Measurements from ENCODE around the gene HIGD1A.

HIGD1A gene

DNA sequence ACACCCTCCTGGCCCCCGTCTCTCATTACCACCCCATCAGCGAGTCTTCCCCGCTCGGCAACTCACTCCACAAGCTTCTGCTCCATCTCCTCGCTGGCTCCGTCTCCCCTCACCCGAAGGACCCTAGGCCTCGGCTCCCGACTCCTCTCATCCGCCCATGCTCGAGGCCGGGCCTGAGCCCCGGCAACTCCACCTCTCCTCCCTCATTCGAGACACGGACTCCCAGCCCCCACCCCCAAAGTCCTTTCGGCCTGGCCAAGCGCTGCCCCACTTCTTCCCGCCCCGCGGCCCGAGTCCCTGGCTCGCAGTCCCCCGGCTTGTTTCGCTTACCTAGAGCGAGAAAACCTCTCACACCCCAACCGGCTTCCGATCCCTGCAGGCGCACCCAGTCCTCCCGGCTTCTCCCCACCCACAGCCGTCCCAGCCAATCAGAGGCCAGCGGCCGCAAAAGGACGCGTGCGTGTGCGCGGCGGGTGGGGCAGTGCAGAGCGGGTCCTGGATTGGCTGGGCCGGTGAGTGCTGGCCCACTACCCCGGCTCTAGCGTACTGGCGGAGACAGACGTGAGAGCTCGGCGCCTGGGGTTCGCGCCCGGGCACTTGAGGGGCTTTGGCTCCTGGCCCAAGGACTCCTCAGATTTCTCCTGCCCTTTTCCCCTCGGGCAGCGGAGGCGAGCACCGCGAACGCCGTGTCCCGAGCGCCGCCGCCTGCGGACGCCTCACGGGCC is at the start of gene HIGD1A:
HIGD1A (minus strand) TSS at position 385 of the 725 bp plus-strand sequence. CDS start 10,237 bp downstream, outside the sequence.
- peak; percentile 87; the same call in 1 of the 2 replicates for TF ChIP-seq POLR2AphosphoS5 (IDR thresholded peaks at IDR 0.05; ENCODE audit: borderline replicate concordance, low read depth, low read length)
- no peak for TF ChIP-seq EZH2 (IDR thresholded peaks at IDR 0.05)
- Histone ChIP-seq H3K27ac (no peak within 1 kb of the TSS), H3K9ac (ENCODE audit: insufficient read length) (peak within 1 kb of the TSS; percentile 80), H3K4me3 (peak within 1 kb of the TSS; percentile 88), H3K36me3 (ENCODE audit: insufficient read depth, low read length) (no peaks in the 10 kb centered on the region), H3K9me3 (ENCODE audit: low read depth, low read length) (no peaks in the 10 kb centered on the region)
- DNase-seq (ENCODE audit: low read depth, low spot score) = no peak

DNA sequence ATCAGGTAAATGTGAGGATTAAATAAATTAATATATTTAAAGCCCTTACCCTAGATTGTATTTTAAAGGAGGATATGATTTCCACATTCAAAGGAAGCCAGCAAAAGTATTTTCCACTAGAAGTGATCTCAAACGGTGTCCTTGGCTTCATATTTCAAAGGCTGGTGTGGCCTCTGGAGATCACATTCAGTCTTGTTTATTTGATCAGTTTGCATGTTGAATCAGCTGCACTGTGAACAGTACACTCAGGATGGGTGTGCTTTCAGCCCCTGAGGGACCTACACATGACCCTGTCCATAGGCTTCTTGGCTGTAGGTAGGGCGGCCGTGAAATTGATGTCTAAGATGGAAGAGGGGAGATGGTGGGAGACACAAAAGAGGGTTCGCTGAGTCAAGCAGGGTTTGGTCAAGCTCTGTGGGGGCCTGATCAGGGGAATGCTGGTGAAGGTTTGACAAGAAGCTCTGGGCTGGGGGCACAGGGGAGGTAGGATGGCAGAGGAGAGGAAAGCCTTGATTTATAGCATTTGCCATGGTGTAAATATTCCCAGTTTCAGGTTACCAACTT is 49.5 kb upstream of the HIGD1A start:
- H3K36me3 ChIP-seq (ENCODE audit: insufficient read depth, low read length) = no peaks in the 10 kb centered on the region
- H3K4me3 ChIP-seq = no peak overlapping the region
- no peak overlapping the region for H3K27ac ChIP-seq
- no peak overlapping the region for H3K9ac ChIP-seq (ENCODE audit: insufficient read length)
- TF ChIP-seq EZH2 (IDR thresholded peaks at IDR 0.05) (no peak), POLR2AphosphoS5 (IDR thresholded peaks at IDR 0.05; ENCODE audit: borderline replicate concordance, low read depth, low read length) (no peak), FOXP2 (optimal IDR thresholded peaks at IDR 0.05; ENCODE audit: control extremely low read depth, extremely low read length, insufficient read depth) (no peak)
- H3K9me3 ChIP-seq (ENCODE audit: low read depth, low read length) = no peaks in the 10 kb centered on the region
- no peak for DNase-seq (ENCODE audit: low read depth, low spot score)

DNA sequence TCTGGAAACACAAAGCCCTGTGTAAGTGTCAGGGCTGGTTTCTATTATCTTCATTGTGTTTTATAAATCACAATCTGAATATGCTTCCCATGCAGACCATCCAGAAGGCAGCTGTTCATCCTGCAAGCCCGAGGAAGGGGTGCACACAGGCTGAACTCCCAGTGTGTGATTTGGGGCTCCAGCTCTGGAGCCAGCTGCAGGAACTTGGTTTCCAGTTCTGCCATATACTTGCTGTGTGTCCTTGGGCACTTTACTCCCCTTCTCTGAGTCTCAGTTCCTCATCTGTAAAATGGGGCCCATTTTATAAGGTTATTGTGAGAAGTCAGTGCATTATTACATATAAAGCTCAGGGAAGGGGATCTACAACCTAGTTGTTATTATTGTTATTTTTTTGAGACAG is 48.8 kb upstream of the HIGD1A start:
- H3K9me3 ChIP-seq (ENCODE audit: low read depth, low read length) = no peaks in the 10 kb centered on the region
- no peak overlapping the region for H3K9ac ChIP-seq (ENCODE audit: insufficient read length)
- DNase-seq (ENCODE audit: low read depth, low spot score) = no peak
- H3K27ac ChIP-seq = no peak overlapping the region
- no peak overlapping the region for H3K4me3 ChIP-seq
- TF ChIP-seq POLR2AphosphoS5 (IDR thresholded peaks at IDR 0.05; ENCODE audit: borderline replicate concordance, low read depth, low read length) (no peak), EZH2 (IDR thresholded peaks at IDR 0.05) (no peak), FOXP2 (optimal IDR thresholded peaks at IDR 0.05; ENCODE audit: control extremely low read depth, extremely low read length, insufficient read depth) (no peak)
- no peaks in the 10 kb centered on the region for H3K36me3 ChIP-seq (ENCODE audit: insufficient read depth, low read length)

DNA sequence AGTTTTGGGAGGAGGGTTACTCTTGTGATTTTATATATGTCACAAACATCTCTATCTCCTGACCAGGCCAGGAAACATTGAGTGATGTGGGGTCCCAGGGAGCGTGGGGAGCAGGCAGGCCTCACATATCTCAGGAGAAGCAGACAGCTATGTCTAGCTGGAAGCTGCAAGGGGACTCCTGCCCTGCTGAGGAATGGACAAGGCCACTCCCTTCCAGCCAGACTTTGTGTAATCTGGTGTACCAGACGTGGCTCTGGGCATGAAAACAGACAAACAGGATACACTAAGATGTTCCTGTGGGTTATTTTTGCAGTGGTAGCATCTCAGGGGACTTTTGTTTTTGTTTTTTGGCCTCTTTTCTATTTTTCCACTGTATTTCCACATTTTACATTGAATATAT is 48.2 kb upstream of the HIGD1A start:
- H3K27ac ChIP-seq = no peak overlapping the region
- H3K4me3 ChIP-seq = no peak overlapping the region
- H3K9me3 ChIP-seq (ENCODE audit: low read depth, low read length) = no peaks in the 10 kb centered on the region
- no peak overlapping the region for H3K9ac ChIP-seq (ENCODE audit: insufficient read length)
- TF ChIP-seq FOXP2 (optimal IDR thresholded peaks at IDR 0.05; ENCODE audit: control extremely low read depth, extremely low read length, insufficient read depth) (no peak), POLR2AphosphoS5 (IDR thresholded peaks at IDR 0.05; ENCODE audit: borderline replicate concordance, low read depth, low read length) (no peak), EZH2 (IDR thresholded peaks at IDR 0.05) (no peak)
- no peak for DNase-seq (ENCODE audit: low read depth, low spot score)
- H3K36me3 ChIP-seq (ENCODE audit: insufficient read depth, low read length) = no peaks in the 10 kb centered on the region

DNA sequence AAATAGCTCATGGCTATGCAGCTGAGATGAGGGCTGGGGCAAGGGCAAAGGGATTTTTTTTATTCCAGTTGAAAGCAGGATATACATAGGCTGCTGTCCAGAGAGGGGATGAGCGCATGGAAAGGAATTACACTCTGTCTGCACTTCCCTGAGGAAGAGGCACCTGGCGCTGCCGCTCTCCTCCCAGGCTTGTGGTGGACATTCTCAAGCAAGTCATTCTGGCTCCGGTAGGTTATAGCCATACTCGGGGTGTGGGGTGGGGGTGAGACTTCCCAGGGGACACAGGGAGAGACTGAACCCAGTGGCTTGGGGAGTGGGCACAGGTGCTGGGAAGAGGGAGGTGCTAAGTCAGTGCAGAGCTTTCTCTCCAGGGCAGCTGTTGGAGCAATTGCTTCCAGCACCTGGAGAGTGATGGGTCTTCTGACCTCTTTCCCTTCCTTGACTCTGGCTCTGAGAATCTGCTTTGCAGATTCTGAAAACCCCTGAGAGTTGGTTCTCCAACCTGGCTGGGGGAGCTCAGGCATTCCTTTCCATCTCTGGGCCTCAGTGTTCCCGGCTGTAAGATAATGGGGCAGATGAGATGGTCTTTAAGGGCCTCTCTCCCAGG is 47.0 kb upstream of the HIGD1A start:
- Histone ChIP-seq H3K4me3 (no peak overlapping the region), H3K9ac (ENCODE audit: insufficient read length) (no peak overlapping the region), H3K36me3 (ENCODE audit: insufficient read depth, low read length) (no peaks in the 10 kb centered on the region), H3K9me3 (ENCODE audit: low read depth, low read length) (no peaks in the 10 kb centered on the region), H3K27ac (no peak overlapping the region)
- no peak for DNase-seq (ENCODE audit: low read depth, low spot score)
- no peak for TF ChIP-seq POLR2AphosphoS5 (IDR thresholded peaks at IDR 0.05; ENCODE audit: borderline replicate concordance, low read depth, low read length)
- TF ChIP-seq FOXP2 (optimal IDR thresholded peaks at IDR 0.05; ENCODE audit: control extremely low read depth, extremely low read length, insufficient read depth) = no peak
- TF ChIP-seq EZH2 (IDR thresholded peaks at IDR 0.05) = no peak

DNA sequence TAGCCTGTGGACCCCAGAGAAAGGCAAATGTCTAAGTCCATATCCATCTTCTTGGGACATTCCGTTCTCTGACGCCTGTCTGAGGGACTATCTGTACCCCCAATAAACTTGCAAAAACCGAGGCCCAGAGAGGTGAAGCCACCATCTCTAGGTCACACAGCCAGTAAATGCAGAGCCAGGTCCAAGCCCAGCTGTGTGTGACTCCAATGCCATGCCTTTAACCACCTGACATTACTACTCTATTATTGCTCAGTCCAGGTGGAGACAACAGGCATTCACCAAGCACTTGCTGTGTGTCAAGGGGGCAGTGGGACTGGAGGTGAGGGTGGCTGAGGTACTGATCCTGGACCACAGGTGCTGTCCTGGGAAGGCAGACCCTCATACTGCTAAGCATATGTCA is 46.0 kb upstream of the HIGD1A start:
- H3K36me3 ChIP-seq (ENCODE audit: insufficient read depth, low read length) = no peaks in the 10 kb centered on the region
- H3K9me3 ChIP-seq (ENCODE audit: low read depth, low read length) = no peaks in the 10 kb centered on the region
- no peak overlapping the region for H3K27ac ChIP-seq
- no peak for DNase-seq (ENCODE audit: low read depth, low spot score)
- H3K4me3 ChIP-seq = no peak overlapping the region
- no peak overlapping the region for H3K9ac ChIP-seq (ENCODE audit: insufficient read length)
- no peak for TF ChIP-seq EZH2 (IDR thresholded peaks at IDR 0.05)
- no peak for TF ChIP-seq POLR2AphosphoS5 (IDR thresholded peaks at IDR 0.05; ENCODE audit: borderline replicate concordance, low read depth, low read length)
- TF ChIP-seq FOXP2 (optimal IDR thresholded peaks at IDR 0.05; ENCODE audit: control extremely low read depth, extremely low read length, insufficient read depth) = no peak

DNA sequence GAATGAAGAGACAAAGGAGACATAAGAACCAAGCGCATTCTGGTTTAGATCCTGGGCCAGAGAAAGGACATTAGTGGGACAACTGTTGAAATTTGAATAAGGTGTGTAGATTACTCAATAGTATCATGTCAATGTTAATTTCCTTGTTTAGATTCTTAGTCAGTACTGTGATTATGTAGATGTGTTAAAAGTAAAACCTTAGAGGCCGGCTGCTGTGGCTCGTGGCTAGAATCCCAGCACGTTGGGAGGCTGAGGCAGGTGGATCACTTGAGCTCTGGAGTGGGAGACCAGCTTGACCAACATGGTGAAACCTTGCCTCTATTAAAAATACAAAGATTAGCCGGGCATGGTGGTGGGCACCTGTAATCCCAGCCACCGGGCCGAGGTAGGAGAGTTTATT is 44.7 kb upstream of the HIGD1A start:
- H3K9me3 ChIP-seq (ENCODE audit: low read depth, low read length) = no peaks in the 10 kb centered on the region
- TF ChIP-seq POLR2AphosphoS5 (IDR thresholded peaks at IDR 0.05; ENCODE audit: borderline replicate concordance, low read depth, low read length) = no peak
- no peak for DNase-seq (ENCODE audit: low read depth, low spot score)
- no peaks in the 10 kb centered on the region for H3K36me3 ChIP-seq (ENCODE audit: insufficient read depth, low read length)
- H3K9ac ChIP-seq (ENCODE audit: insufficient read length) = no peak overlapping the region
- H3K27ac ChIP-seq = no peak overlapping the region
- no peak overlapping the region for H3K4me3 ChIP-seq

DNA sequence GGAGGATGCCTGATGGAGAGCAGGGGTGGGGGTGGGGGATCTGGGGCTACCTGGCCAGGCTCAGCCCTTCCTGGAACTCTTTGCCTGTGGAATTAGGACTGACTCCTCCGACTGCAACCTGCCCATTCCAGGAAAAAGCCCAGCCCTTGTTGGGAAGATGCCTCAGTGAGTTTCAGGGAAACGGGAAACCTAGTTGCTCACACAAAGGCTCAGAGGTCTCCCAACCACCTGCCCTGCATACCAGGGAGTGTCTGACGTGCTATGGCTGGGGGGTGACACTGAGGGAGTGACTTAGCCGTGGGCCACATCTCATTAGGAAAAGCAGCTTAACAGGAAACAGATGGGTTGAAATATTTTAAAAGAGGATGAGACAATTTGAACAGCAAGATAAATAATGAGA is 43.4 kb upstream of the HIGD1A start:
- H3K9ac ChIP-seq (ENCODE audit: insufficient read length) = no peak overlapping the region
- H3K27ac ChIP-seq = no peak overlapping the region
- no peaks in the 10 kb centered on the region for H3K36me3 ChIP-seq (ENCODE audit: insufficient read depth, low read length)
- DNase-seq (ENCODE audit: low read depth, low spot score) = no peak
- TF ChIP-seq POLR2AphosphoS5 (IDR thresholded peaks at IDR 0.05; ENCODE audit: borderline replicate concordance, low read depth, low read length) (no peak), EZH2 (IDR thresholded peaks at IDR 0.05) (no peak), FOXP2 (optimal IDR thresholded peaks at IDR 0.05; ENCODE audit: control extremely low read depth, extremely low read length, insufficient read depth) (no peak)
- no peaks in the 10 kb centered on the region for H3K9me3 ChIP-seq (ENCODE audit: low read depth, low read length)
- H3K4me3 ChIP-seq = no peak overlapping the region

Data from SK-N-MC (cell line).